Fibroblast of pulmonary artery (primary cell): Measurements from ENCODE around the gene HMG20B.

Source experiments
- DNase-seq: peaks from one replicate; pipeline ENCODE4 v3.0.0-alpha.2; 2010; ENCODE audit warnings: low read depth
- H3K4me3 ChIP-seq: replicated peaks from 2 replicates; pipeline ENCODE4 v1.5.1; 2011; ENCODE audit warnings: low read depth, mild to moderate bottlenecking, control low read depth, low read length, moderate library complexity
- TF ChIP-seq, protein P1 (sequence below): IDR thresholded peaks from 2 replicates; pipeline ENCODE4 v1.5.1; 2011; ENCODE audit warnings: mild to moderate bottlenecking, control low read depth, low read length, inconsistent platforms; ENCODE audit errors: missing control alignments

The HMG20B gene

DNA sequence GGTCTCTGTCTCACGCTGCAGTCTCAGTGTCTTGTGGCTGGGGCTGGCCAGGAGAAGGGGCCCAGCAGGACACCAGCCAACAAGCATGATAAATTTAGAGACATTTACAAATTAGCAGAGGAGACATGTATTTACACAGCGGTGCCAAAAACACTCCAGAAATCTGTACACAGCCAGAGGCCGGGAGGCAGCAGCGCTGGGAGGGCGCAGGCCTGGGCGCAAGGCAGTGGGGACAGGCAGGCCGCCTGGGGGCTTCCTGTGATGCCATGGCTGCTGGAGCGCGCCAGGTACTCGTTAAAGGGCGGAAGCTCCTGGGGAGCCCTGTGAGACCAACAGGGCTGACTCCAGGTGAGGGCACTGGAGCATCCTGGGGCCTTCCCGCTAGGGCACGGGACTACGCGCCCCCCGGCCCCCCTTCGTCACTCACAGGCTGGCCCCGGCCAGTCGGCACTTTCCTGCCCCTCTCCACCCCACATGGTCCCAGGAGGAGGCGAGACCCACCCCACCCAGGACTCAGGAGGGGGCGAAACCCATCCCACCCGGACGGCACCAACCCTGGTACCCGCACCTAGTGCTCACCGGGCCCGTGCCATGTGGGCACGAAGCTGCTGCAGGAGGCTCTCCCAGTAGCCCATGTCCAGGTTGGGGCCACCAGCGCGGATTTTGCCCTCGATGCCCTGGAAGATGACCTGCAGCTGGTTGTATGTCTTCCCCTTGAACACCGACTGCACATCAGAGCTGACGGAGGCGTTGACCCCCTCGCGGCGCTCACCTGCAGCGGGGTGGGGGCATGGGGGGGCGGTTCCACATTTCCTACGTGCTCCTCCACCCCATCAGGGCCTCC is 41.3 kb downstream of the HMG20B start:
- TF ChIP-seq, protein P1, sequence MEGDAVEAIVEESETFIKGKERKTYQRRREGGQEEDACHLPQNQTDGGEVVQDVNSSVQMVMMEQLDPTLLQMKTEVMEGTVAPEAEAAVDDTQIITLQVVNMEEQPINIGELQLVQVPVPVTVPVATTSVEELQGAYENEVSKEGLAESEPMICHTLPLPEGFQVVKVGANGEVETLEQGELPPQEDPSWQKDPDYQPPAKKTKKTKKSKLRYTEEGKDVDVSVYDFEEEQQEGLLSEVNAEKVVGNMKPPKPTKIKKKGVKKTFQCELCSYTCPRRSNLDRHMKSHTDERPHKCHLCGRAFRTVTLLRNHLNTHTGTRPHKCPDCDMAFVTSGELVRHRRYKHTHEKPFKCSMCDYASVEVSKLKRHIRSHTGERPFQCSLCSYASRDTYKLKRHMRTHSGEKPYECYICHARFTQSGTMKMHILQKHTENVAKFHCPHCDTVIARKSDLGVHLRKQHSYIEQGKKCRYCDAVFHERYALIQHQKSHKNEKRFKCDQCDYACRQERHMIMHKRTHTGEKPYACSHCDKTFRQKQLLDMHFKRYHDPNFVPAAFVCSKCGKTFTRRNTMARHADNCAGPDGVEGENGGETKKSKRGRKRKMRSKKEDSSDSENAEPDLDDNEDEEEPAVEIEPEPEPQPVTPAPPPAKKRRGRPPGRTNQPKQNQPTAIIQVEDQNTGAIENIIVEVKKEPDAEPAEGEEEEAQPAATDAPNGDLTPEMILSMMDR = no peak
- H3K4me3 ChIP-seq = no peak overlapping the region
- DNase-seq = no peak

GRCh38 chr19:3614858-3615505 is 42.2 kb downstream of the HMG20B start:
- DNase-seq = no peak
- H3K4me3 ChIP-seq = no peak overlapping the region
- TF ChIP-seq, protein P1 = no peak

DNA sequence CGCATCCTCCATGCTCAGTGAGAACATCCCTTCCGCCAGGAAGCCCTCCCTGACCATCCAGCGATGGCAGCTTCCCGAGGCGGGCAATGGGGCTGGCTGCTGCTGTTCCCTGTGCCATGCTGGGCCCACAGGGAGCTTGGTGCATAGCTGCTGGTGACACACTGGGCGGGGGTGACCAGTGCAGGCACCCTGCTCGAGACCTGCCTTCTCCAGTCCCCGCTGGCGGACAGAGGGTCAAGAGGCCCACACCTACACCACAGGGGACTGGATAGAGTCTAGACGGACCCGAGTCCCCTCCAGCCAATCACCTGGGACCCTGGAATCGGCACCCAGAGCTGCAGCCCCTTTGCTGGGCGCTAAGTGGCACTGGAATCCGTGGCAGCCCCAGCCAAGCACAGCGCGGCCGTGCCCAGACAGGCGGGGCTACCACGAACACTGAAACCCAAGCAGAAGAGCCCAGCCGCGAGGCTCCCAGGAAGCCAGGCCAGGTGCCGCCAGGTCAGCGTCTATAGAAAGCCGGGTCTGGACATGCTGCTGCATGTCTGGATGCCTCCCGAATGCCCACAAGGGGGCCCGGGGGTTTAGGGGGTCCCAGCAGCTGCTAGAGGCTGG is 42.9 kb downstream of the HMG20B start:
- DNase-seq = no peak
- no peak overlapping the region for H3K4me3 ChIP-seq
- TF ChIP-seq, protein P1 = no peak

- no peak overlapping the region for H3K4me3 ChIP-seq
- DNase-seq = no peak
- TF ChIP-seq, protein P1 = no peak
These were observed 44.7 kb downstream of the HMG20B start for GRCh38 chr19:3617463-3617862.

GRCh38 chr19:3618144-3618810 is 45.5 kb downstream of the HMG20B start:
- DNase-seq = peak; percentile 56
- H3K4me3 ChIP-seq = no peak overlapping the region
- TF ChIP-seq, protein P1 = peak; percentile 81

GRCh38 chr19:3618811-3619630 is 46.3 kb downstream of the HMG20B start:
- TF ChIP-seq, protein P1 = no peak
- H3K4me3 ChIP-seq = no peak overlapping the region
- no peak for DNase-seq
